Stimulated activated CD4-positive, alpha-beta T cell treated with anti-CD3 and anti-CD28 coated beads, Interleukin-4, amount 100 ng/mL, for 24 hours (primary cell): ENCODE measurements around the gene CLDN1.
"Not testable (repeated sequence)": the region's sequence is repeated elsewhere in the genome, so short reads cannot be mapped to it uniquely, and the experiment has no call there.

ENCODE experiments used
- DNase-seq: peaks from one replicate; pipeline ENCODE4 v3.0.0-alpha.2; 2020

CLDN1 gene

GRCh38 chr3:190289989-190290388, 32.3 kb downstream of the CLDN1 start:
- no peak for DNase-seq

GRCh38 chr3:190288836-190289235, 33.4 kb downstream of the CLDN1 start:
- no peak for DNase-seq

GRCh38 chr3:190286014-190286413, 36.2 kb downstream of the CLDN1 start:
- no peak for DNase-seq

- no peak for DNase-seq
These were observed 40.8 kb downstream of the CLDN1 start for GRCh38 chr3:190281308-190282051.

- no peak for DNase-seq
These were observed 42.6 kb downstream of the CLDN1 start for GRCh38 chr3:190279690-190280089.

- DNase-seq: no peak
These were observed 49.5 kb downstream of the CLDN1 start for GRCh38 chr3:190272747-190273146.

GRCh38 chr3:190269101-190269500, 53.1 kb downstream of the CLDN1 start:
- no peak for DNase-seq

GRCh38 chr3:190267464-190267863, 54.8 kb downstream of the CLDN1 start:
- not testable (repeated sequence) for DNase-seq

- no peak for DNase-seq
These were observed 55.3 kb downstream of the CLDN1 start for GRCh38 chr3:190266913-190267290.

GRCh38 chr3:190266265-190266912, 55.9 kb downstream of the CLDN1 start:
- no peak for DNase-seq

GRCh38 chr3:190265796-190266195, 56.5 kb downstream of the CLDN1 start:
- DNase-seq: no peak

- no peak for DNase-seq
These were observed 57.1 kb downstream of the CLDN1 start for GRCh38 chr3:190265126-190265525.

- DNase-seq: no peak
These were observed 60.5 kb downstream of the CLDN1 start for GRCh38 chr3:190261740-190262139.

- no peak for DNase-seq
These were observed 61.2 kb downstream of the CLDN1 start for GRCh38 chr3:190261015-190261414.

- no peak for DNase-seq
These were observed 61.9 kb downstream of the CLDN1 start for GRCh38 chr3:190260301-190260700.

GRCh38 chr3:190258634-190259033, 63.6 kb downstream of the CLDN1 start:
- DNase-seq: no peak
